Measurements from ENCODE around the gene SFPQ.
"Not testable (repeated sequence)": the region's sequence is repeated elsewhere in the genome, so short reads cannot be mapped to it uniquely, and the experiment has no call there.

The SFPQ gene

DNA sequence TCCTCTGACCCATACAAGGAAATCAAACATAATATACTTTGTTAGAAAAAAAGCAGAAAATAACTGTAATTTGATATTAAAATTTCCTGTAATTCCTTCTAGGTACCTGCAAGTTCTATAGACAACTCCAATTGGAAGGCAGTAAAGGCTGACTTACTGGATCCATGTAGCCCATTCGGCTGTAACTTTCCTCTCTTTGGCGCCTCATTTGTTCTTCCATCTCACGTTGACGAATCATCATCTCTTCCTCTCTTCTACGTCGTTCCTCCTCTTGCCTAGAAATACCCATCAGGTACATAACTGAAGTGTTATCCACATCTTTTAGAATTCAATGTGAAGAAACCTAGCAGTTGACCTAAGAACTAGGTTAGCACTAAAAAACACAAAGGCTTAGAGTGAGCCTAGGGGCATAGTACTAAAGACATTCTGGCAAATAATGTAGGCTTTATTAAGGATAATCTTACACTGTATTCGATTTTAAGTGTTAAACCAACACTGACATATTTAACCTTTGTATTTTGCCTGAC is 5.1 kb downstream of the SFPQ start:
- DNase-seq, result no peak

- DNase-seq, result no peak
Observed at GRCh38 chr1:35186239-35186638, 6.7 kb downstream of the SFPQ start.

GRCh38 chr1:35185200-35185599 is 7.7 kb downstream of the SFPQ start:
- no peak for DNase-seq

GRCh38 chr1:35184495-35185199 is 8.3 kb downstream of the SFPQ start:
- DNase-seq, result no peak

DNA sequence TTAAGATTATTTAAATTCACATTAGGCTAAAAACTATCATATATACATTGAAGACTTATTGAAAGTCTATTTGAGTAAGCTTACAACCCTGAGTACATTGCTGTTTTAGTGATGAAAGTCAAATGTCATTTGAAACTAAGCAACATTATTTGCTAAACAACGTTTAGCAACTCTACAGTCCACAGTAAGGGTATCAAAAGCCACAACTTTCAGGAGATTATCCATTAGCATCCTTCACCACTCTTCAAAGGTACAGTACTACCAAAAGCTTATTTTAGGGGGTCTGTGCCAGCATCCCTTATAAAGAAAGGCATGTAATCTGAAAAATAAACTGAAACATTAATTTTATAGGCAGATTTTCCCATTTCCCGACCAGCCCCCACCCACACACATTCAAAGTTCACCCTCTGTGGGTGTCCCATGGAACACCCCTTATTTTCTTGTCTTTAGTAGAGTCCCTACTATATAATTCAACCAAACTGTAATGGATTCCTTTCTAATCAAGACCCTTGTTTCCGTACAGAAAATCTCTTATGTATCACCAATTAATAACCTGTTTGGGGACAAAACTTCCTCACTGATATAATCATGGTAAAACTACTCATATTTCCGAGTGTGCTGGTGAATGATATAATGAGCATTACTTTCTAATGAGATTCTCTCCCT is 11.0 kb downstream of the SFPQ start:
- no peak for DNase-seq

- DNase-seq, result no peak
Observed at GRCh38 chr1:35180776-35181374, 12.1 kb downstream of the SFPQ start.

- no peak for DNase-seq
Observed at GRCh38 chr1:35179908-35180307, 13.0 kb downstream of the SFPQ start.

GRCh38 chr1:35178874-35179380 is 14.0 kb downstream of the SFPQ start:
- DNase-seq, result no peak

- DNase-seq, result no peak
Observed at GRCh38 chr1:35178295-35178695, 14.7 kb downstream of the SFPQ start.

DNA sequence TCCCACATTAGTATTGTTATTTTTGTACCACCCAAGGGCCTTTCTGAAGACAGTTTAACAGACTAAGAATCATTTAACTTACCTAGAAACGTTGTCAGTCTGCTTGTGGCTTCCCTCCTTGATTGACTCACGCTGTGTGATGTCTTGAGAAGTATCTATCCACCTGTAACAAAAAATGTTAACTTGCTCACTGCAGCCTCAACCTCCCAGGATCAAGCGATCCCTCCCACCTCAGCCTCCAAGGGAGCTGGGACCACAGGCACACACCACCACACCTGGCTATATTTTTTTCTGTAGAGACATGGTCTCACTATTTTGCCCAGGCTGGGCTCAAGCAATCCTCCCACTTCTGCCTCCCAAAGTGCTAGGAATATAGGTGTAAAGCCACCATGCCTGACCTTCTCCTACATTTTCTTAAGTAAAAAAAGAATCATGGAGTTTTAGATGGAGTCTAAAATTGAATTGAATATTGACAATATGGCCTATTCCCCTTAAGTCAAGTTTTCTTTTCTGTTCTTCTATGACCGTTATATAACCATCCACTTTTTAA is 15.6 kb downstream of the SFPQ start:
- no peak for DNase-seq

DNA sequence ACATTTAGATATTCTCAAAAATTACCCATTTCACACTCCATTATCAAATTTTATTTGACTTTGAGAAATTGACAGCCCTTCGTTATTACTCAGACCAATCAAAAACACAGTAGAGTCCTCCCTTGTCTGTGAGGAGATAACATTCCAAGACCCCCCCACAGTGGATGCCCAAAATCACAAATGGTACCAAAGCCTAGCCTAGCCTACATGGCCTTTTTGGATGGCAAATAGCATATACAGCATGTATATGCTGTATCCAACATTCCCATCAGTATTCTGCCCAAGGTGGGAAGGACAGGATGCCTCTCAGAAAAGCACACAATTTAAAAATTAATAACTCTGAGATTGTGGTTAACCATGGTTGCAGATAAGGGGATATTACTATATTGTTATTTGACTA is 17.3 kb downstream of the SFPQ start:
- no peak for DNase-seq

GRCh38 chr1:35175098-35175576 is 17.8 kb downstream of the SFPQ start:
- DNase-seq, result no peak

DNA sequence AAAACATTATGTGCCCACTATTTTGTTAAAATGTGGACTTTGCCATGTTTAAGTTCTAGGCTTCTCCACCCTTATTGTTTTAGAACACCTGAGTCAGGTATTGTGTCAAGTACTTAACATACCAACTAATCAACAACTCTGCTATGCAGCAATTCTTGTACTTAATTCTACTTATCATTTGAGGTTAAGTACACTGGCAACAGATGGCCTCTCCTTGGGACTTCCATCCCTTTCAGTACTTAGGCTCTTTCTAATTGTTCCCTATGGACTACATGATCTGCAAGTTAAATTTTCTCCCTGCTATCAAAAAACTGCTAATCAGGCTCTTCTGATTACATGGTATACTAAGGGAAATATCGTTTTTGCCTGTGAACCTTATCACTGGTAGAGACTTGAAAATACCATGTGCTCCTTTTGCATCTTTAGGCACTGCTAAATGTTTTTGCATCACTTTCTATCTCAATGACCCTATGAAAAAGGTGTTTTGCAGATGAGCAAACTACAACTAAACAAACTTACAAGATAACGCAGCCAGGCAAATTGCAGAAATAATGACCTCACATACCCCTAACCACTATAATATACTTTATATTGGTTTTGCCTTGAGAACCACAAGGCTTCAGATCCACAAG is 18.9 kb downstream of the SFPQ start:
- DNase-seq, result no peak

GRCh38 chr1:35173491-35173890 is 19.5 kb downstream of the SFPQ start:
- DNase-seq, result no peak

DNA sequence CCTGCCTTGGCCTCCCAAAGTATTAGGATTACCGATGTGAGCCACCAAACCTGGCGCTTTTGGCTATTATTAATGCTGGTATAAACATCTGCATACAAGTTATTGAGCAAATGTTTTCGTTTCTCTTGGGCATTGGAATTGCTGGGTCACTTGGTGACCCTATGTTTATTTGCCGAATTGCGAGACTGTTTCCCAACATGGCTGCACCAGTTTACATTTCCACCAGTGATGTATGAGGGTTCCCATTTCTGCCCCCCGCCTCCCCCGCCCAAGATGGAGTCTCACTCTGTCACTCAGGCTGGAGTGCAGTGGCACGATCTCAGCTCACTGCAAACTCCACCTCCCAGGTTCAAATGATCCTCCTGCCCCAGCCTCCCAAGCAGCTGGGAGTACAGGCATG is 20.9 kb downstream of the SFPQ start:
- no peak for DNase-seq

- no peak for DNase-seq
Observed at GRCh38 chr1:35171579-35171978, 21.4 kb downstream of the SFPQ start.

DNA sequence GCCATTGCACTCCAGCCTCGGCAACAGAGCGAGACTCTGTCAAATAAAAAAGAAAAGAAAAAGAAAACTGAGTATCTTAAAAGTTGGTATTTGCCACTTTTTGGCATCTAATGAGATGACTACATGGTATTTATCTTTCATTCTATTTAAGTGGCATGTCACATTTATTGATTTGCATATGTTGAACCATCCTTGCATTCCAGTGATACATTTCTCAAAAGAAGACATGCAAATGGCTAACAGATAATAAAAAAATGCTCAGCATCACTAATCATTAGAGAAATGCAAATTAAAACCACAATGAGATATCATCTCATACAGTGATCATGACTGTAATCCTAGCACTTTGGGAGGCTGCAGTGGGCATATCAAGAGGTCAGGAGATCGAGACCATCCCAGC is 28.1 kb downstream of the SFPQ start:
- DNase-seq, result no peak

DNA sequence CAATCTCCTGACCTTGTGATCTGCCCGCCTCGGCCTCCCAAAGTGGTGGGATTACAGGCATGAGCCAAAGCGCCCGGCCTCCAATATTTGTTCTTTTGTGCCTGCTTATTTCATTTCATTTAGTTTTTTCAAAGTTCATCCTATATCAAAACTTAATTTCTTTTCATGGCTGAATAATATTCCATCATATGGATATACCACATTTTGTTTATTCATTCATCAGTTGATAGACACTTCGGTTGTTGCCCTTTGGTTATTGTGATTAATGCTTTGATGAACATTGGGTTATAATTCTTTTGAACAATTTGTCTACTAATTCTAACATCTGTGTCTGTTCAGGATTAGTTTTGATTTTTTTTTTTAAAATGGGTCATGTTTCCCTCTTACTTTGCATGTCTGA is 41.7 kb downstream of the SFPQ start:
- DNase-seq, result no peak

DNA sequence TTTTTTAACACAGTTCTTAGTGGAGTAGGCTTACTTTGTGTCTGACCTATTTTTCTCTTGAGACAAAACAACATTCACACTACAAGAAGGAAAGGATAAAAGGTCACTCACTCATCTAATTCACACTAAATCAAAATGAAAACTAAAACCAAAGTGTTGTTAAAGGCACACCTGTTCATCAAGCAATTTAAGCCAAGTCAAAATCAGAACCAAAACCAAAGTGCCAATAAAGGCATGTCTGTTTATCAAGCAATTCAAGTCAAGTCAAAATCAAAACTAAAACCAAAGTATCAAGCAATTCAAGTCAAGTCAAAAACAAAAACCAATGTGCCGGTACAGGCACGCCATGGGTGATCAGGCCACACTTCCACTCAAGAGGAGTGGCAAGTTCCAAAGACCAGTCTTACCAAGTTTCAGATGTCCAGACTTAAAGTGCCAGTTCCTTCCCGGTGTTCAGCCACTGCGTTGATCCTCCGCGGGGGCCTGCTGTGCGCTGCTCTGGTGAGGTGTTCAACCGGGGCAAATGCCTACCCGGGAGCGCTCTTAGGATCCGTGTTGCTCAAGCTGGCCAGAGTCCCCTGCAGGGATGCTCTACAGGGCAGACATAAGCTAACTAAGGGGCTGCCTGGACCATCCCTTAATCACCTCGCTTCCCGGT is 46.9 kb downstream of the SFPQ start:
- DNase-seq, result not testable (repeated sequence)

GRCh38 chr1:35143737-35144508 is 49.0 kb downstream of the SFPQ start:
- DNase-seq, result no peak

DNA sequence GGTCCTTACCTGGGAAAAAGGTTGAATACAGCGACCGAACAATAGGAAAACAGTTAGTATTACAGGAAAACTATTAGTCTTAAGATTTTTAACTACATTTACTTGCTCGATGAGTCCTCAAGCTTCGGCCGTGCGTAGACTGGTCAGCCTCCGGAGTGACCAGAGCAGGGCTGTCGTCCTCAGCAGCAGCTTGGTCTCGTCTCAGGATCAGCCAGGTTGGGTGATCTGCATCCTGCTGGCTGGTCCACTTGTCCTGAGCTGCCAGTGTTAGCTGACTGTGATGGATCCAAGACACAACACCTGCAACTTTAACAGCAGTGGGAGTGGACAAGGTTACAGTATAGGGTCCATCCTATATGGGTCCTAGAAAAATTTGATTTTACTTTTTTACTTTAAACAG is 50.2 kb downstream of the SFPQ start:
- not testable (repeated sequence) for DNase-seq

DNA sequence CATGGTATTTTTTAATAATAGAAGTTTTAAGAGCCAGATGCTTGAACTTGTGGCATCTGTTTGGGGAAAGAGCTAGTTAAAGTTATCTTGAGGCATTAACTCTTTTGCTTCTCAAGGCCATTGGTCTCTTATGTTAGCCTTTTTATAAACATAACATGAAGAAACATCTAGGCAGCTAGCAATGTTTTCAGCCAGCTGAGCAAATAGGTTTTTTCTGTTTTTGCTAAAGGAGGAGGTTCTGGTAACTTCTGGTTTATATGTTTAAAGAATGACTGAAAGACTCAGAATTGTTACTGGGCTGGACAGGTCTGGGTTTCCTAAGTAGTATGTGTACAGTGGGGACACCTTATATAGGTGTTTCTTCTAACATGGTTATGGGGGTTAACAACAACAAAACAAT is 50.7 kb downstream of the SFPQ start:
- DNase-seq, result not testable (repeated sequence)
